Measurements from ENCODE around the gene PCMT1. TPM values are rescaled to one million over a fixed set of nuclear protein-coding genes. Genes with fewer than 3 reads are reported as not detected.
A peak's percentile ranks its signal among the peaks of the same experiment; 100 is the strongest.

Gene PCMT1
- total and polyA plus RNA-seq, 2 of the 13 experiments (the other 11 are each of a cell fraction or from before 2014, with no cell fraction given): 112 to 169 TPM

- TF ChIP-seq ZNF280D (CRISPR knock-in tag; IDR thresholded peaks at IDR 0.05) (peak; percentile 93), SKIL (CRISPR knock-in tag; IDR thresholded peaks at IDR 0.05; ENCODE audit: borderline replicate concordance) (no peak), DMTF1 (CRISPR knock-in tag; IDR thresholded peaks at IDR 0.05) (no peak), ZNF136 (CRISPR knock-in tag; IDR thresholded peaks at IDR 0.05; ENCODE audit: low read depth) (peak; percentile 84; the same call in 1 of the 2 replicates), JUNB (CRISPR knock-in tag; IDR thresholded peaks at IDR 0.05; ENCODE audit: borderline replicate concordance) (no peak), HBP1 (CRISPR knock-in tag; IDR thresholded peaks at IDR 0.05; ENCODE audit: low read depth) (0 out of 2 replicates have a peak, but pooled peaks have one; percentile 56), PPARG (CRISPR knock-in tag; conservative IDR thresholded peaks at IDR 0.05) (peak; percentile 30; the same call in 1 of the 2 replicates), BATF2 (CRISPR knock-in tag; IDR thresholded peaks at IDR 0.05) (no peak), ZC3H13 (CRISPR knock-in tag; IDR thresholded peaks at IDR 0.05) (no peak), BRD4 (CRISPR knock-in tag; IDR thresholded peaks at IDR 0.05) (no peak), STAT5B (CRISPR knock-in tag; IDR thresholded peaks at IDR 0.05) (no peak), PHF8 (CRISPR knock-in tag; IDR thresholded peaks at IDR 0.05) (no peak), KDM6A (CRISPR knock-in tag; IDR thresholded peaks at IDR 0.05; ENCODE audit: low read depth) (0 out of 2 replicates have a peak, but pooled peaks have one; percentile 18), ZNF180 (CRISPR knock-in tag; IDR thresholded peaks at IDR 0.05; ENCODE audit: borderline replicate concordance, low read depth) (no peak), CERS6 (CRISPR knock-in tag; IDR thresholded peaks at IDR 0.05) (no peak), MIXL1 (CRISPR knock-in tag; IDR thresholded peaks at IDR 0.05) (peak; percentile 92), ZNF629 (CRISPR knock-in tag; conservative IDR thresholded peaks at IDR 0.05) (peak; percentile 18; the same call in 1 of the 2 replicates), TRIM24 (CRISPR knock-in tag; IDR thresholded peaks at IDR 0.05) (no peak), PAF1 (CRISPR knock-in tag; IDR thresholded peaks at IDR 0.05) (no peak), STAG1 (CRISPR knock-in tag; IDR thresholded peaks at IDR 0.05) (peak; percentile 27; the same call in 1 of the 2 replicates), KDM1A (CRISPR knock-in tag; IDR thresholded peaks at IDR 0.05) (no peak)
Measured at GRCh38 chr6:149831308-149831820, 81.8 kb downstream of the PCMT1 start (continued).
